Skeletal muscle cell (primary cell): ENCODE results near the gene MMP8.
"Not testable (repeated sequence)": the region's sequence is repeated elsewhere in the genome, so short reads cannot be mapped to it uniquely, and the experiment has no call there.

Source experiments
- DNase-seq: peaks from one replicate; pipeline ENCODE4 v3.0.0-alpha.2; 2010; ENCODE audit warnings: low read depth
- H3K4me3 ChIP-seq: 2 replicates; pipeline ENCODE4 v1.5.1; 2011; ENCODE audit warnings: low read depth, mild to moderate bottlenecking, control low read depth, low read length, moderate library complexity

Gene MMP8

DNA sequence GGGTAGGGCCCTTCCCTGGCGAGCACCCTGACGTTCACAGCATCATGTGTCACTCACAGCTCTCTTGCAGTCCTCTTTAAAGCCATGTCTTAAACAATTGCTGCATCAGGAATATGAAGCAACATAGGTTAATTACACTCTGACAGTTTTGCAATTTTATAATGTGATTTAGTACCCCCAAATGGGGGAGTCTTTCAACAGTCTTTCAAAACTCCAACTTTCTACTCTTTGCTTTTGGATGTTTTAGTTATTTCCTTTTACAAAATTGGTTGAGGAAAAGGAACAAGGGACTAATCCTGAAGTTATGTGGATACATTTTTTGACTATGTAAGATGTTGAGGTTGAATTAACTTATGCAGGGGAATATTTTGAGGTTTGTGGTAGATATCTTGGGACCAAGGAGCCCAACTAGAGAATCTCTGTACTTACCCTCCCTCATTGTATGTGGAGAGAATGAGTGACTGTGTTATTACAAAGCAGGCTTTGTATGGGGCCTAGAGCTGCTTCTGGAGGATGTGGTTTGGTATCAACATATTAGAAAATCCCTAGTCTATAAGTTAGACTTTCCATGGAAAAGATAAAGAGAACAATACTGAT lies at the start of gene MMP8:
MMP8 (minus strand) TSS at position 51 of the 597 bp plus-strand sequence. CDS start 99 bp downstream, outside the sequence.
- no peak within 1 kb of the TSS for H3K4me3 ChIP-seq
- no peak for DNase-seq

DNA sequence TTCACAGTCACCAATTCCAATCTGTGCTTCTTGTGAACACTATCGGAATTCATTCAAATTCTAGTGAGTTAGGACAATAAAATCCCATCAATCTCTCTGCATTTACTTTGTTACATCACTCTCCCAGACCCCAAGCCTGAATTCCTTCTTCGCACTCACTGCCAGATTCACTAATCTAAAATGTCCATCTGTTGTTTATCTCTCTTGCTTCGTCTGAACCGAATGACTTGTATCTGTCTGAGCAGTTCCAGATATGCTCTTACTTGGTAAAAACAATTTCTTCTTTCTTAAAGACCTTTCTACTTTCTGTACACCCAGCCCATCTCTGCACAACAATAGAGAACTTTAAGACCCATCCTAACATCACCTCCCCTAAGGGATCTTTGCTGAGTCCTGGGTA lies 48.6 kb upstream of the MMP8 start:
- DNase-seq: no peak

GRCh38 chr11:102771351-102771750 lies 46.6 kb upstream of the MMP8 start:
- DNase-seq: no peak
- no peak overlapping the region for H3K4me3 ChIP-seq

More for the DNA sequence above, 48.6 kb upstream of the MMP8 start:
- no peak overlapping the region for H3K4me3 ChIP-seq

- no peak overlapping the region for H3K4me3 ChIP-seq
- no peak for DNase-seq
These were observed 45.4 kb upstream of the MMP8 start for GRCh38 chr11:102770191-102770590.

- H3K4me3 ChIP-seq: no peak overlapping the region
- no peak for DNase-seq
These were observed 43.0 kb upstream of the MMP8 start for GRCh38 chr11:102767800-102768199.

- DNase-seq: no peak
- no peak overlapping the region for H3K4me3 ChIP-seq
These were observed 38.7 kb upstream of the MMP8 start for GRCh38 chr11:102763440-102763839.

DNA sequence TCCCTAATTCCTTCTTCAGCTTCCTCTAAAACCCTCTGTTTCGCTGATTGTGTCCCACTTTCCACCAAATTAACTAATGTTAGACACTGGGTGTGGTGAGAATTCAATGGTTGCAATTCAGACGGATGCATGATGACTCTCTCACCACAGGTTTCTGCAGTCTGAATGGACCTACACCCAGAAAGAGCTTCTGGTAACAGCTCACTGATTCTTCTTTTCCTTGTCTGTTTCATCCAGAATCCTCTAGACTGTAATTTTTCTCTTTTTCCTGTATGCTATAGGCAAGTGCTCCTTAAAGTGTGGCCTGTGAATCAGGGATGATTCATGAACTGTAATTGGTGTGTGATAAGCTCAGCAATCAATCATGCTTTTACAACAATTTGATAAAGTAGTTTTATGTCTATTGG lies 37.6 kb upstream of the MMP8 start:
- DNase-seq: no peak
- H3K4me3 ChIP-seq: no peak overlapping the region

GRCh38 chr11:102761646-102762238 lies 37.0 kb upstream of the MMP8 start:
- no peak for DNase-seq
- H3K4me3 ChIP-seq: no peak overlapping the region

- peak; percentile 92 for DNase-seq
- no peak overlapping the region for H3K4me3 ChIP-seq
These were observed 35.7 kb upstream of the MMP8 start for GRCh38 chr11:102760344-102761035.

GRCh38 chr11:102757823-102758549 lies 33.2 kb upstream of the MMP8 start:
- H3K4me3 ChIP-seq: no peak overlapping the region
- DNase-seq: peak; percentile 52

- no peak overlapping the region for H3K4me3 ChIP-seq
- DNase-seq: no peak
These were observed 28.5 kb upstream of the MMP8 start for GRCh38 chr11:102753267-102753666.

DNA sequence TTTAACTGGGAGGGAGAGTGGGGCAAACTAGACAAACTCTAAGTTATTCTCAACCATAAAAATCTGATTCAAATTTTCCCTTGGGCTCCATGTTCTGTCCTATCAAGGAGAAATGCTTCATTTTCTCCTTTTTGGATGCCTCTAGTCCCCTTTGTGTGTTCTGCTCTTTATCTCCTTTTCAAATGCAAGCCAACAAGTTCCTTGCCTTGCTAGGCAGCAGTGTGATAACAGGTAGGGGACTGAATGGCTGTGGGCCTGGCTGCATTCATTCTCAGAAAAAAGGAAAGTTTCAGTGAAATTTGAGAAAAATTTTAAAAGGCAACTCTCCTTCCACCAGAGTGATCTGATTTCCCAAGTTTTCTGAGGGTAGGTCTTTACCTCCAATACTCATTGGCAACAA lies 26.9 kb upstream of the MMP8 start:
- DNase-seq: no peak
- no peak overlapping the region for H3K4me3 ChIP-seq

GRCh38 chr11:102749101-102749722 lies 24.5 kb upstream of the MMP8 start:
- no peak overlapping the region for H3K4me3 ChIP-seq
- DNase-seq: no peak

- not testable (repeated sequence) for H3K4me3 ChIP-seq, DNase-seq
These were observed 22.2 kb upstream of the MMP8 start for GRCh38 chr11:102746746-102747578.

GRCh38 chr11:102734650-102735049 lies 9.9 kb upstream of the MMP8 start:
- no peak for DNase-seq
- H3K4me3 ChIP-seq: no peak overlapping the region

GRCh38 chr11:102733232-102733875 lies 8.6 kb upstream of the MMP8 start:
- H3K4me3 ChIP-seq: no peak overlapping the region
- no peak for DNase-seq

DNA sequence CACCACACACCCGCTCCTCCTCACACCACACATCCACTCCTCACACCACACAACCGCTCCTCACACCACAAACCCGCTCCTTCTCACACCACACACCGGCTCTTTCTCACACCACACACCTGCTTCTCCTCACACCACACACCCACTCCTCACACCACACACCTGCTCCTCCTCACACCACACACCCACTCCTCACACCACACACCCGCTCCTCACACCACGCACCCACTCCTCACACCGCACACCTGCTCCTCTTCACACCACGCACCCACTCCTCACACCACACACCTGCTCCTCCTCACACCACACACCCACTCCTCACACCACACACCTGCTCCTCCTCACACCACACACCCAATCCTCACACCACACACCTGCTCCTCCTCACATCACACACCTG lies 6.2 kb upstream of the MMP8 start:
- not testable (repeated sequence) for H3K4me3 ChIP-seq, DNase-seq
